Measurements from ENCODE around the gene UTP25. TPM values are rescaled to one million over a fixed set of nuclear protein-coding genes. Genes with fewer than 3 reads are reported as not detected.

Gene UTP25
- total RNA-seq, 2 experiments from 2014 or later, result 8.4 to 9.5 TPM

- Mint-ChIP-seq H3K36me3 (ENCODE audit: low read depth) (no peaks in the 10 kb centered on the region), H3K4me1 (peaks cover 10% of the 10 kb centered on the region), H3K9me3 (no peaks in the 10 kb centered on the region), H3K4me3 (no peak overlapping the region), H3K27me3 (peaks cover 2% of the 10 kb centered on the region), H3K27ac (no peak overlapping the region)
- DNase-seq, result no peak
- ChIA-PET CTCF (interaction anchor here (0.9 to 2.1 kb wide), 2 partner anchors 14 kb away, joined by 3 to 14 read pairs; no protein-coding TSS in a partner anchor), POLR2A (no interaction called here)
Measured at GRCh38 chr1:209809611-209810010, 18.2 kb upstream of the UTP25 start.

GRCh38 chr1:209810783-209811182 is 17.0 kb upstream of the UTP25 start:
- POLR2A ChIA-PET, result no interaction called here
- Mint-ChIP-seq H3K27me3 (no peaks in the 10 kb centered on the region), H3K4me3 (no peak overlapping the region), H3K27ac (no peak overlapping the region), H3K4me1 (peaks cover 6% of the 10 kb centered on the region), H3K36me3 (ENCODE audit: low read depth) (no peaks in the 10 kb centered on the region), H3K9me3 (no peaks in the 10 kb centered on the region)
- CTCF ChIA-PET, result interaction anchor here (0.8 to 2.1 kb wide), 6 partner anchors 8 to 31 kb away, joined by 3 to 14 read pairs (median 3); partner anchors contain the start of gene UTP25
- no peak for DNase-seq

GRCh38 chr1:209813902-209814301 is 13.9 kb upstream of the UTP25 start:
- CTCF ChIA-PET, result interaction anchor here (1.3 to 2.6 kb wide), 4 partner anchors 10 to 20 kb away, joined by 3 to 10 read pairs (median 6); partner anchors contain the start of gene UTP25
- Mint-ChIP-seq H3K4me3 (no peak overlapping the region), H3K27me3 (peaks cover 3% of the 10 kb centered on the region), H3K4me1 (no peaks in the 10 kb centered on the region), H3K36me3 (ENCODE audit: low read depth) (no peaks in the 10 kb centered on the region), H3K9me3 (no peaks in the 10 kb centered on the region), H3K27ac (no peak overlapping the region)
- DNase-seq, result no peak
- POLR2A ChIA-PET, result no interaction called here

GRCh38 chr1:209815490-209815889 is 12.3 kb upstream of the UTP25 start:
- Mint-ChIP-seq H3K27ac (no peak overlapping the region), H3K36me3 (ENCODE audit: low read depth) (no peaks in the 10 kb centered on the region), H3K9me3 (no peaks in the 10 kb centered on the region), H3K4me3 (no peak overlapping the region), H3K4me1 (no peaks in the 10 kb centered on the region), H3K27me3 (peaks cover 8% of the 10 kb centered on the region)
- ChIA-PET CTCF (interaction anchor here (0.8 to 2.6 kb wide), 7 partner anchors 8 to 28 kb away, joined by 3 to 10 read pairs (median 3); partner anchors contain the start of gene UTP25), POLR2A (no interaction called here)
- DNase-seq, result no peak

- Mint-ChIP-seq H3K4me3 (no peak overlapping the region), H3K27me3 (peaks cover 9% of the 10 kb centered on the region), H3K4me1 (no peaks in the 10 kb centered on the region), H3K36me3 (ENCODE audit: low read depth) (no peaks in the 10 kb centered on the region), H3K27ac (no peak overlapping the region), H3K9me3 (no peaks in the 10 kb centered on the region)
- POLR2A ChIA-PET, result no interaction called here
- CTCF ChIA-PET, result interaction anchor here (1.1 to 2.6 kb wide), 4 partner anchors 8 to 28 kb away, joined by 3 to 10 read pairs (median 6); partner anchors contain the start of gene UTP25
- no peak for DNase-seq
Measured at GRCh38 chr1:209815931-209816341, 11.8 kb upstream of the UTP25 start.

GRCh38 chr1:209816923-209817322 is 10.8 kb upstream of the UTP25 start:
- no peak overlapping the region for H3K27ac Mint-ChIP-seq
- DNase-seq, result no peak
- POLR2A ChIA-PET, result no interaction called here
- H3K4me3 Mint-ChIP-seq, result no peak overlapping the region
- CTCF ChIA-PET, result interaction anchor here (1.1 kb wide), 1 partner anchor 10 kb away, joined by 3 read pairs; the partner anchor contains the start of gene UTP25
- peaks cover 14% of the 10 kb centered on the region for H3K27me3 Mint-ChIP-seq
- no peaks in the 10 kb centered on the region for H3K9me3 Mint-ChIP-seq
- H3K36me3 Mint-ChIP-seq (ENCODE audit: low read depth), result no peaks in the 10 kb centered on the region
- no peaks in the 10 kb centered on the region for H3K4me1 Mint-ChIP-seq

GRCh38 chr1:209817691-209818090 is 10.1 kb upstream of the UTP25 start:
- Mint-ChIP-seq H3K27me3 (peaks cover 15% of the 10 kb centered on the region), H3K4me1 (peaks cover 2% of the 10 kb centered on the region), H3K36me3 (ENCODE audit: low read depth) (no peaks in the 10 kb centered on the region), H3K4me3 (no peak overlapping the region), H3K27ac (no peak overlapping the region), H3K9me3 (no peaks in the 10 kb centered on the region)
- CTCF ChIA-PET, result interaction anchor here (1.1 kb wide), 1 partner anchor 10 kb away, joined by 3 read pairs; the partner anchor contains the start of gene UTP25
- DNase-seq, result no peak
- POLR2A ChIA-PET, result no interaction called here

GRCh38 chr1:209819058-209819457 is 8.7 kb upstream of the UTP25 start:
- Mint-ChIP-seq H3K27me3 (peaks cover 19% of the 10 kb centered on the region), H3K4me3 (no peak overlapping the region), H3K4me1 (peaks cover 12% of the 10 kb centered on the region), H3K9me3 (no peaks in the 10 kb centered on the region), H3K27ac (no peak overlapping the region), H3K36me3 (ENCODE audit: low read depth) (no peaks in the 10 kb centered on the region)
- ChIA-PET POLR2A (no interaction called here), CTCF (interaction anchor here (1.0 to 1.4 kb wide), 4 partner anchors 8 to 26 kb away, joined by 3 to 5 read pairs (median 4); partner anchors contain the start of gene UTP25)
- no peak for DNase-seq

- CTCF ChIA-PET, result interaction anchor here (0.6 to 1.3 kb wide), 2 partner anchors 10 to 1338 kb away, joined by 3 to 4 read pairs; no protein-coding TSS in a partner anchor
- H3K4me3 Mint-ChIP-seq, result no peak overlapping the region
- POLR2A ChIA-PET, result no interaction called here
- H3K27ac Mint-ChIP-seq, result no peak overlapping the region
- no peak for DNase-seq
- H3K9me3 Mint-ChIP-seq, result no peaks in the 10 kb centered on the region
- H3K36me3 Mint-ChIP-seq (ENCODE audit: low read depth), result no peaks in the 10 kb centered on the region
- H3K4me1 Mint-ChIP-seq, result peaks cover 12% of the 10 kb centered on the region
- peaks cover 21% of the 10 kb centered on the region for H3K27me3 Mint-ChIP-seq
Measured at GRCh38 chr1:209820986-209821385, 6.8 kb upstream of the UTP25 start.

- Mint-ChIP-seq H3K9me3 (no peaks in the 10 kb centered on the region), H3K27me3 (peaks cover 21% of the 10 kb centered on the region), H3K36me3 (ENCODE audit: low read depth) (no peaks in the 10 kb centered on the region), H3K4me1 (peaks cover 20% of the 10 kb centered on the region), H3K4me3 (no peak overlapping the region), H3K27ac (no peak overlapping the region)
- no peak for DNase-seq
- ChIA-PET CTCF (interaction anchor here (0.6 to 2.8 kb wide), 15 partner anchors 8 to 70 kb away, joined by 3 to 14 read pairs (median 8); partner anchors contain the start of gene C1orf74), POLR2A (no interaction called here)
Measured at GRCh38 chr1:209822706-209823105, 5.1 kb upstream of the UTP25 start.

- Mint-ChIP-seq H3K4me1 (peaks cover 20% of the 10 kb centered on the region), H3K27ac (no peak overlapping the region), H3K9me3 (no peaks in the 10 kb centered on the region), H3K27me3 (peaks cover 21% of the 10 kb centered on the region), H3K36me3 (ENCODE audit: low read depth) (no peaks in the 10 kb centered on the region), H3K4me3 (no peak overlapping the region)
- ChIA-PET CTCF (interaction anchor here (0.6 to 2.8 kb wide), 21 partner anchors 9 to 69 kb away, joined by 3 to 14 read pairs (median 5); partner anchors contain the start of gene C1orf74), POLR2A (no interaction called here)
- DNase-seq, result peak; percentile 39
Measured at GRCh38 chr1:209823143-209824041, 4.4 kb upstream of the UTP25 start.

- no peak for DNase-seq
- peaks cover 12% of the 10 kb centered on the region for H3K36me3 Mint-ChIP-seq (ENCODE audit: low read depth)
- POLR2A ChIA-PET, result no interaction called here
- H3K27me3 Mint-ChIP-seq, result peaks cover 13% of the 10 kb centered on the region
- H3K27ac Mint-ChIP-seq, result no peak overlapping the region
- H3K4me1 Mint-ChIP-seq, result peaks cover 40% of the 10 kb centered on the region
- no peaks in the 10 kb centered on the region for H3K9me3 Mint-ChIP-seq
- CTCF ChIA-PET, result interaction anchor here (0.6 to 1.2 kb wide), 3 partner anchors 10 to 457 kb away, joined by 3 read pairs; no protein-coding TSS in a partner anchor
- H3K4me3 Mint-ChIP-seq, result no peak overlapping the region
Measured at GRCh38 chr1:209825591-209826434, 2.0 kb upstream of the UTP25 start.

Measured in activated CD4-positive, alpha-beta T cell treated with anti-CD3 and anti-CD28 coated beads, Interleukin-2, amount 10 ng/mL, durations not matched to agents 7 days and 5 days (primary cell).